H1 (cell line): ENCODE data around the gene EPB41L2. TPM values are rescaled to one million over a fixed set of nuclear protein-coding genes. Genes with fewer than 3 reads are reported as not detected.

Source experiments
- CTCF ChIA-PET: fragments of 300-600 bp; sonication (Branson Sonifier 250); formaldehyde crosslinking; loops from one replicate; lab custom pipeline; 2021; ENCODE audit not compliant: partially characterized antibody; lab: Charles Lee
- POLR2A ChIA-PET: fragments of 300-600 bp; sonication (Branson Sonifier 250); formaldehyde crosslinking; loops from one replicate; lab custom pipeline; 2021; ENCODE audit warnings: inconsistent platforms; ENCODE audit not compliant: partially characterized antibody; lab: Charles Lee
- DNase-seq, 2 experiments: peaks; one replicate each; pipeline versions ENCODE4 v3.0.0 to v3.0.0-alpha.2; 2010 to 2022; ENCODE audit warnings: low spot score in 2 of 2, low read depth in 1 of 2, mixed read lengths in 1 of 2
- FAIRE-seq: peaks from 2 replicates; lab custom pipeline; 2011; peaks lifted over from hg19 to GRCh38; lab: Jason Lieb, UNC
- H2AFZ ChIP-seq: 2 replicates; pipeline ENCODE4 v1.8.1; 2012; ENCODE audit warnings: low read length, inconsistent platforms
- H2AK5ac ChIP-seq: 2 replicates; pipeline ENCODE4 v1.6.1; 2013; ENCODE audit warnings: low read depth, low read length
- H2BK120ac ChIP-seq: replicated peaks from 2 replicates; pipeline ENCODE3; 2013; ENCODE audit warnings: low read depth, low read length, inconsistent platforms
- H2BK12ac ChIP-seq: 2 replicates; pipeline ENCODE4 v1.6.1; 2013; ENCODE audit warnings: low read depth, low read length
- H2BK15ac ChIP-seq: 2 replicates; pipeline ENCODE4 v1.6.1; 2013; ENCODE audit warnings: low read length
- H2BK20ac ChIP-seq: 2 replicates; pipeline ENCODE4 v1.6.1; 2013; ENCODE audit warnings: low read length
- H2BK5ac ChIP-seq: 2 replicates; pipeline ENCODE4 v1.6.1; 2013; ENCODE audit warnings: low read depth, low read length
- H3K14ac ChIP-seq: 2 replicates; pipeline ENCODE4 v1.6.1; 2013; ENCODE audit warnings: inconsistent platforms; ENCODE audit not compliant: insufficient read length
- H3K18ac ChIP-seq: 2 replicates; pipeline ENCODE4 v1.6.1; 2013; ENCODE audit warnings: low read length; ENCODE audit errors: extremely low read depth
- H3K23ac ChIP-seq: 2 replicates; pipeline ENCODE4 v1.6.1; 2013; ENCODE audit warnings: inconsistent platforms; ENCODE audit not compliant: insufficient read length
- H3K23me2 ChIP-seq: 2 replicates; pipeline ENCODE4 v1.6.1; 2013; ENCODE audit warnings: low read depth, low read length
- H3K27ac ChIP-seq: 2 replicates; pipeline ENCODE4 v1.6.1; 2011; ENCODE audit warnings: low read depth, low read length, inconsistent platforms
- H3K27me3 ChIP-seq, 4 experiments: replicated peaks in 1 of 4; 1 replicate in 1 of 4; 2 replicates in 3 of 4; pipeline versions ENCODE4 v1.6.1 to v1.8.1; 2011 to 2013; ENCODE audit warnings: low read length in 3 of 4, mild to moderate bottlenecking in 3 of 4, inconsistent platforms in 2 of 4, mixed read lengths in 2 of 4, moderate library complexity in 1 of 4; ENCODE audit not compliant: control insufficient read depth in 3 of 4, insufficient read depth in 3 of 4; ENCODE audit errors: extremely low read depth in 1 of 4
- H3K36me3 ChIP-seq, 4 experiments: 2 replicates each; pipeline versions ENCODE4 v1.6.1 to v1.8.1; 2011 to 2013; ENCODE audit warnings: mild to moderate bottlenecking in 4 of 4, low read length in 3 of 4, moderate library complexity in 2 of 4, control low read depth in 1 of 4, inconsistent platforms in 1 of 4; ENCODE audit not compliant: insufficient read depth in 4 of 4, control insufficient read depth in 2 of 4
- H3K4ac ChIP-seq: replicated peaks from 2 replicates; pipeline ENCODE3; 2013; ENCODE audit warnings: low read length, low read depth, mixed read lengths, inconsistent platforms; ENCODE audit not compliant: insufficient read length
- H3K4me1 ChIP-seq, 4 experiments: replicated peaks in 1 of 4; 1 replicate in 1 of 4; 2 replicates in 3 of 4; pipeline versions ENCODE4 v1.6.1 to v1.8.1; 2011 to 2013; ENCODE audit warnings: low read length in 3 of 4, inconsistent platforms in 2 of 4, mixed read lengths in 1 of 4; ENCODE audit not compliant: insufficient read depth in 4 of 4, control insufficient read depth in 3 of 4
- H3K4me2 ChIP-seq, 2 experiments: 2 replicates each; pipeline versions ENCODE4 v1.6.1 to v1.8.1; 2011 to 2013; ENCODE audit warnings: low read depth in 2 of 2, low read length in 2 of 2, control low read depth in 1 of 2, inconsistent platforms in 1 of 2, mild to moderate bottlenecking in 1 of 2; ENCODE audit not compliant: insufficient read depth in 1 of 2
- H3K4me3 ChIP-seq, 4 experiments: fragments of 200-600, 300-600 bp in 1 of 4; sonication (generic), shearing (Covaris generic), sonication (Bioruptor Twin) in 1 of 4; 2 replicates each; pipeline versions ENCODE4 v1.5.1 to v1.8.1; 2011 to 2016; ENCODE audit warnings: low read length in 4 of 4, low read depth in 3 of 4, control low read depth in 2 of 4, inconsistent platforms in 2 of 4, mild to moderate bottlenecking in 2 of 4, mixed read lengths in 1 of 4, moderate library complexity in 1 of 4; ENCODE audit not compliant: insufficient read depth in 2 of 4; ENCODE audit errors: extremely low read depth in 1 of 4
- H3K56ac ChIP-seq: replicated peaks from 2 replicates; pipeline ENCODE3; 2013; ENCODE audit warnings: low read depth, mild to moderate bottlenecking, mixed read lengths, low read length, inconsistent platforms; ENCODE audit not compliant: insufficient read length
- H3K79me1 ChIP-seq: 2 replicates; pipeline ENCODE4 v1.6.1; 2013; ENCODE audit warnings: low read depth, low read length, control low read depth
- H3K79me2 ChIP-seq, 2 experiments: 2 replicates each; pipeline versions ENCODE4 v1.6.1 to v1.8.1; 2012 to 2013; ENCODE audit warnings: low read length in 2 of 2, mild to moderate bottlenecking in 2 of 2, inconsistent platforms in 1 of 2; ENCODE audit not compliant: insufficient read depth in 2 of 2, control insufficient read depth in 1 of 2
- H3K9ac ChIP-seq, 4 experiments: replicated peaks in 1 of 4; 1 replicate in 1 of 4; 2 replicates in 3 of 4; pipeline versions ENCODE4 v1.6.1 to v1.8.1; 2011 to 2013; ENCODE audit warnings: low read depth in 3 of 4, low read length in 3 of 4, control low read depth in 2 of 4, mild to moderate bottlenecking in 2 of 4, moderate library complexity in 2 of 4, inconsistent platforms in 1 of 4; ENCODE audit errors: extremely low read depth in 1 of 4
- H3K9me3 ChIP-seq, 2 experiments: 2 replicates each; pipeline versions ENCODE4 v1.6.1 to v1.8.1; 2012 to 2013; ENCODE audit warnings: mild to moderate bottlenecking in 2 of 2, moderate library complexity in 2 of 2, control low read depth in 1 of 2, inconsistent platforms in 1 of 2, low read depth in 1 of 2, low read length in 1 of 2, mixed read lengths in 1 of 2; ENCODE audit not compliant: insufficient read depth in 2 of 2
- H4K20me1 ChIP-seq, 2 experiments: replicated peaks in 1 of 2; 2 replicates each; pipeline versions ENCODE3 to v1.8.1; 2011 to 2013; ENCODE audit warnings: inconsistent platforms in 2 of 2, low read length in 2 of 2, mild to moderate bottlenecking in 1 of 2; ENCODE audit not compliant: insufficient read depth in 2 of 2, control insufficient read depth in 1 of 2
- H4K5ac ChIP-seq: 2 replicates; pipeline ENCODE4 v1.6.1; 2013; ENCODE audit warnings: low read length, low read depth, mixed read lengths, inconsistent platforms; ENCODE audit not compliant: insufficient read length
- H4K8ac ChIP-seq: 2 replicates; pipeline ENCODE4 v1.8.0; 2013; ENCODE audit warnings: mild to moderate bottlenecking, moderate library complexity, low read length, inconsistent platforms; ENCODE audit not compliant: insufficient read depth; ENCODE audit errors: extremely low read depth
- H4K91ac ChIP-seq: replicated peaks from 2 replicates; pipeline ENCODE3; 2013; ENCODE audit warnings: low read length, mixed read lengths, inconsistent platforms; ENCODE audit not compliant: insufficient read length
- HDAC2 ChIP-seq, 2 experiments: fragments of 300-600 bp in 1 of 2; sonication (generic) in 1 of 2; IDR thresholded peaks; 2 replicates each; pipeline ENCODE4 v1.6.1; 2011 to 2012; ENCODE audit warnings: low read depth in 2 of 2, low read length in 2 of 2, mild to moderate bottlenecking in 2 of 2, moderate library complexity in 2 of 2, borderline replicate concordance in 1 of 2, inconsistent platforms in 1 of 2
- KDM4A ChIP-seq: IDR thresholded peaks from one replicate; pipeline ENCODE4 v1.7.1; 2012; ENCODE audit warnings: low read depth, mild to moderate bottlenecking, moderate library complexity, low read length, inconsistent platforms; ENCODE audit not compliant: severe bottlenecking
- PHF8 ChIP-seq: fragments of 200-600 bp; sonication (generic); conservative IDR thresholded peaks from 2 replicates; pipeline ENCODE4 v1.7.1; 2012; ENCODE audit warnings: low read depth, mild to moderate bottlenecking, inconsistent platforms, low read length, moderate library complexity
- ZNF274 ChIP-seq: IDR thresholded peaks from 2 replicates; pipeline ENCODE4 v1.7.0; 2012; ENCODE audit warnings: low read length, borderline replicate concordance; ENCODE audit errors: extremely low read depth
- WGBS, 2 experiments: shearing (Covaris generic) in 1 of 2; methylation state at CpG; one replicate each; pipeline versions ENCODE4 v1.1.6 to v1.1.7; 2013 to 2015; ENCODE audit warnings: low lambda C conversion rate in 2 of 2, mixed read lengths in 2 of 2, inconsistent platforms in 1 of 2, low coverage in 1 of 2, missing lambda C conversion rate in 1 of 2; ENCODE audit not compliant: insufficient replicate concordance in 2 of 2, insufficient coverage in 1 of 2, insufficient read length in 1 of 2; ENCODE audit errors: extremely low coverage in 1 of 2, missing lambda C conversion rate in 1 of 2; 5-methylcytosine and 5-hydroxymethylcytosine counted together
- polyA plus RNA-seq, 7 experiments: library from polyadenylated mRNA; depleted of rRNA in 3 of 7; stranded (reverse) in 5 of 7; unstranded in 2 of 7; fragments of >200 nt in 5 of 7; fragments of 200-250 nt in 2 of 7; gene quantifications; 1 replicate in 5 of 7; 2 replicates in 1 of 7; 4 replicates in 1 of 7; pipeline versions ENCODE4 v1.2.1 to v1.2.3, GENCODE V29; 2011 to 2013; ENCODE audit warnings: missing spikeins in 2 of 7, mixed read lengths in 2 of 7
- total RNA-seq: library from RNA; stranded (reverse); fragmentation: NEBNext Ultra II Directional; extraction: Animal tissue kit (Norgen Biotek cat#: 25700); gene quantifications from 2 replicates; pipeline ENCODE4 v1.2.1, GENCODE V29; 2021

EPB41L2 gene
- total and polyA plus RNA-seq, 2 of the 8 experiments (the other 6 are each of a cell fraction or from before 2014, with no cell fraction given) = 22.5 to 123 TPM

- Histone ChIP-seq H2AFZ (no peak overlapping the region), H3K27ac (no peak overlapping the region), H3K56ac (no peak overlapping the region), H3K9ac (no peak overlapping the region), H2BK12ac (no peak overlapping the region), H4K5ac (no peak overlapping the region), H3K14ac (no peak overlapping the region), H4K8ac (no peak overlapping the region), H2BK120ac (no peak overlapping the region), H3K4me1 (no peaks in the 10 kb centered on the region), H3K79me1 (peaks cover 4% of the 10 kb centered on the region; the same call in 1 of the 2 replicates), H4K91ac (no peak overlapping the region), H3K4ac (no peak overlapping the region), H3K23ac (no peak overlapping the region), H3K27me3 (no peaks in the 10 kb centered on the region), H3K79me2 (peaks cover 0 to 88% of the 10 kb centered on the region in 2 experiments; a peak in 3 of 4 replicates), H3K4me3 (no peak overlapping the region), H2BK5ac (no peak overlapping the region), H4K20me1 (no peaks in the 10 kb centered on the region), H3K4me2 (no peak overlapping the region), H2BK15ac (no peak overlapping the region), H3K18ac (no peak overlapping the region), H3K9me3 (peaks cover 15 to 23% of the 10 kb centered on the region in 2 experiments), H3K36me3 (peaks cover 0 to 16% (median 4%) of the 10 kb centered on the region in 4 experiments; a peak in 3 of 8 replicates), H2BK20ac (no peak overlapping the region), H2AK5ac (no peak overlapping the region), H3K23me2 (no peaks in the 10 kb centered on the region)
- TF ChIP-seq PHF8 (no peak), KDM4A (no peak), ZNF274 (no peak), HDAC2 (IDR thresholded peaks at IDR 0.05; ENCODE audit: borderline replicate concordance in 1 of 2, low read depth in 2 of 2, low read length in 2 of 2) (no peak)
- FAIRE-seq (no peak), DNase-seq (no peak)
- POLR2A ChIA-PET = no interaction called here
- WGBS, 2 experiments = 97% methylated on average over 4 of the region's 4 CpGs; no CpG with 5 or more reads in 1 of the 2 experiments
- CTCF ChIA-PET = no interaction called here
These were observed 10.9 kb downstream of the EPB41L2 start for GRCh38 chr6:131052181-131052580.
